ENCODE measurements around the gene TUBB. TPM values are rescaled to one million over a fixed set of nuclear protein-coding genes. Genes with fewer than 3 reads are reported as not detected.
A peak's percentile ranks its signal among the peaks of the same experiment; 100 is the strongest.

Gene TUBB
- total and polyA plus RNA-seq, 7 donors = 136 to 487 (median 199) TPM

DNA sequence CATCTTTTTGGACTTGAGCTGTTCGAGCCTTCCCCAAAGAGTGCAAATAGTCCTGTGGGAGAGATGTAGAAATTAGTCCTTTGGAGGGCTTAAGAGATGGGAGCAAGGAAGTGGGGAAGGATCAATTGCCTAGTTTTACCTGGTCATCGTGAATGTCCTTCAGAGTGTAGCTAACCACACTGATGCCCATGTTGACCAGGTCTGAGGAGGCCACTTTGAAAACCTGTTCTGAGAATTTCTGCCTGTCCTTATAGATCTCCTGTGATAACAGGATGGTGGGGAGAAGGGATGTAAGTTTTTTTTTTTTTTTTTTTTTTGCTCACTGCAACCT, 20.4 kb downstream of the TUBB start:
- no peak for TF ChIP-seq CTCF (IDR thresholded peaks at IDR 0.05)
- DNase-seq (no peak), ATAC-seq (no peak)
- H3K27me3 ChIP-seq (ENCODE audit: insufficient read depth in 3 of 3, low read length in 2 of 3) = no peaks in the 10 kb centered on the region
- WGBS, 3 donors = 90 to 95% (median 91%) methylated on average over 2 of the region's 2 CpGs
- H3K9me3 ChIP-seq = no peaks in the 10 kb centered on the region
- peaks cover 19% of the 10 kb centered on the region for H3K4me1 ChIP-seq
- H3K4me3 ChIP-seq = no peak overlapping the region
- peak overlapping the region; percentile 43 for H3K27ac ChIP-seq
- intact Hi-C loops (cut with DNase I) = loop anchor here (5.0 to 10.0 kb wide), 5 partner anchors 42 to 344 kb away; partner anchors contain the start of genes MRPS18B (in 1 of the 2) and PPP1R10 (in 1 of the 2)
- H3K36me3 ChIP-seq (ENCODE audit: insufficient read depth in 1 of 2, low read depth in 1 of 2) = peaks cover 0 to 61% of the 10 kb centered on the region in 2 donors

- Histone ChIP-seq H3K4me3 (peak overlapping the region; percentile 92), H3K27ac (peak overlapping the region; percentile 93), H3K9me3 (no peaks in the 10 kb centered on the region), H3K27me3 (ENCODE audit: insufficient read depth in 3 of 3, low read length in 2 of 3) (no peaks in the 10 kb centered on the region), H3K36me3 (ENCODE audit: insufficient read depth in 1 of 2, low read depth in 1 of 2) (peaks cover 0 to 54% of the 10 kb centered on the region in 2 donors), H3K4me1 (peaks cover 19% of the 10 kb centered on the region)
- intact Hi-C loops (cut with DNase I) = loop anchor here (5.0 to 10.0 kb wide), 5 partner anchors 41 to 344 kb away; partner anchors contain the start of genes MRPS18B (in 1 of the 2) and PPP1R10 (in 1 of the 2)
- DNase-seq = no peak
- TF ChIP-seq CTCF (IDR thresholded peaks at IDR 0.05) = no peak
- no peak for ATAC-seq
- 67 to 74% (median 70%) methylated on average over 8 of the region's 8 CpGs for WGBS, 3 donors
These were observed 21.1 kb downstream of the TUBB start for GRCh38 chr6:30741063-30741779.

DNA sequence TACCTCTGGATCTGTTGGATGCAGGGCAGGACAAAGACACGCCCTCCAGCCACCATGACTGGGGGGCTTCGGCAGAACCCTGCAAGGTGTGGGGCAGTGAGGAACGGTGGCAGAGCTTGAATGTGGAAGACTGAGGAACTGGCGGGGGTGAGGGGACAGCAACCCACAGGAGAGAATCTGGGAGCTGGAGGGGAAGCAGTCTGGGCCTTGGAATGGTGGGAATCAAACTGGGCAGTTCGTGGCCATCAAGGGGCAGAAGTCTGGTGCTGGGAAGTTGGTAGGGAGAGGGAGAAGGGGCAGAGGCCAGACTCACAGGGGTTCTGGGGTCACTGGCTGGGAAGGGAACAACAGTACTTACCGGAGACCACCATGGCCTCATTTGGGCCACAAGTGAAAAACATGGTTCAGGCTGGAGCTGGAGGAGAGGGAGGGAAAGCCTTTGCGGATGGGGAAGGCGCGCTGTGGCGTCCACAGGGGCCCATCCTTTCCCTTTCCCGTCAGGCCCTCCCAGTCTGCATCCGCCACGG, 21.7 kb downstream of the TUBB start:
- Histone ChIP-seq H3K27ac (peak overlapping the region; percentile 93), H3K36me3 (ENCODE audit: insufficient read depth in 1 of 2, low read depth in 1 of 2) (peaks cover 0 to 47% of the 10 kb centered on the region in 2 donors), H3K4me1 (peaks cover 19% of the 10 kb centered on the region), H3K9me3 (no peaks in the 10 kb centered on the region), H3K4me3 (peak overlapping the region; percentile 92), H3K27me3 (ENCODE audit: insufficient read depth in 3 of 3, low read length in 2 of 3) (no peaks in the 10 kb centered on the region)
- 11 to 13% (median 12%) methylated on average over 12 to 13 of the region's 13 CpGs for WGBS, 3 donors
- DNase-seq (no peak), ATAC-seq (peak in 2 of 4 donors; percentile 7 to 13)
- intact Hi-C loops (cut with DNase I) = loop anchor here (2.0 to 10.0 kb wide), 6 partner anchors 40 to 343 kb away; partner anchors contain the start of genes DDR1 (in 1 of the 2), MRPS18B (in 1 of the 2) and PPP1R10 (in 1 of the 2)
- TF ChIP-seq CTCF (IDR thresholded peaks at IDR 0.05) = no peak

DNA sequence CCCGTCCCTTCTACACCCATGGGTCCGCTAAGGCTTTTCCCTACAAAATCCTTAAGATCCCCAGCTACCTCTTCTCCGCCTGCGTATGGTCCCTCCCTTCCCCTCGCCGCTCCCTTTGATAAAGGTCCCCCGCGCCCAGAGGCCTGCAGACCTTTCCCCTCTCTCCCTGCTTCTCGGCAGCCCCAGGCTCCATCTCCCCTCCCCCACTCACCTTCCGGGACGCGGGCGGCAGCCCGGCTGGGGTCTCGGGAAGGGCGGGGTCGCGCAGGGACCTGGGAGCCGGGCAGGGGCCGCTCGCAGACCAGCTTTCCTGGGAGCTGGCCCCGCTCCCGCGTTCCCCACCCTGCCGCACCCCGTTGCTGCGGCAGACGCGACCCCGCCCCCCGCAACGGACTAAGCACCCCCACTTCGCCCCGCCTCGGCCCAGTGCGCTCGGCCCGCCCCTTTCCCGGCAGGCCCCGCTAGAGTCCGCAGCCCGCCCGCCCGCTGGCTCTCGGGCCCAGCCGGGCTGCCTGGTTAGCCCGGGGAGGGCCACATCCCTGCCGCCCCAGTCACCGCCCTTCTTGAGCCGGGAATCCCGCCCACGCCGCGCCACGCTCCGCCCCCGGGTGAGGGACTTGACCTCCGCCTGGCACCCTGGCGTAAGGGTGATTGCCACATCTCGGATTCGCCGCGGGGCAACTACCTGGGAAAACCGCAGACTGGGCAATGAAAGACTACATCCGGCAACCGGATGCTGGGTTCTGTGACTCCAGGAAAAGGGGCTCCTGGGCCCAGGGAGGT, 22.4 kb downstream of the TUBB start, which contains the start of gene FLOT1:
Gene FLOT1 (minus strand): TSS at position 372 of the 783 bp plus-strand sequence. CDS start 498 bp downstream, outside the sequence.
- peak; percentile 99 for DNase-seq
- peak; percentile 90 to 92 (median 90) for ATAC-seq
- peaks cover 0 to 41% of the 10 kb centered on the region in 2 donors for H3K36me3 ChIP-seq (ENCODE audit: insufficient read depth in 1 of 2, low read depth in 1 of 2)
- 0 to 1% (median 1%) methylated on average over 54 to 66 of the region's 66 CpGs for WGBS, 3 donors
- no peak for TF ChIP-seq CTCF (IDR thresholded peaks at IDR 0.05)
- H3K27ac ChIP-seq = peak within 1 kb of the TSS; percentile 93
- H3K4me3 ChIP-seq = peak within 1 kb of the TSS; percentile 92
- peaks cover 19% of the 10 kb centered on the region for H3K4me1 ChIP-seq
- intact Hi-C loops (cut with DNase I) = loop anchor here (2.0 to 10.0 kb wide), 6 partner anchors 40 to 342 kb away; partner anchors contain the start of genes DDR1 (in 1 of the 2), MRPS18B (in 1 of the 2) and PPP1R10 (in 1 of the 2)
- no peaks in the 10 kb centered on the region for H3K27me3 ChIP-seq (ENCODE audit: insufficient read depth in 3 of 3, low read length in 2 of 3)
- no peaks in the 10 kb centered on the region for H3K9me3 ChIP-seq
